Ascending aorta (tissue), 2 donors: ENCODE results near the gene CCDC150. TPM values are rescaled to one million over a fixed set of nuclear protein-coding genes. Genes with fewer than 3 reads are reported as not detected.
"Not testable (repeated sequence)": the region's sequence is repeated elsewhere in the genome, so short reads cannot be mapped to it uniquely, and the experiment has no call there.

Experiments used
- DNase-seq, 2 donors: peaks; one replicate each; pipeline ENCODE4 v3.0.0-alpha.2; 2019; ENCODE audit warnings: low spot score in 2 of 2
- H3K27ac ChIP-seq, 2 donors: fragments of 200-600 bp; sonication (generic); one replicate each; pipeline ENCODE4 v1.5.1; 2016 to 2017; ENCODE audit warnings: mild to moderate bottlenecking in 1 of 2
- H3K27me3 ChIP-seq: fragments of 200-600 bp; sonication (generic); one replicate; pipeline ENCODE4 v1.5.1; 2017
- H3K36me3 ChIP-seq, 2 donors: fragments of 200-600 bp; sonication (generic); one replicate each; pipeline ENCODE4 v1.5.1; 2016
- H3K4me1 ChIP-seq, 2 donors: fragments of 200-600 bp; sonication (generic); one replicate each; pipeline ENCODE4 v1.5.1; 2016 to 2017; ENCODE audit warnings: mild to moderate bottlenecking in 1 of 2
- H3K4me3 ChIP-seq, 2 donors: fragments of 200-600 bp; sonication (generic); one replicate each; pipeline ENCODE4 v1.5.1; 2016 to 2017; ENCODE audit warnings: mild to moderate bottlenecking in 1 of 2
- H3K9me3 ChIP-seq, 2 donors: fragments of 200-600 bp; sonication (generic); one replicate each; pipeline ENCODE4 v1.5.1; 2016
- CTCF ChIP-seq, 3 experiments: fragments of 200-600 bp in 2 of 3; fragments of 450-650 bp in 1 of 3; sonication (generic) in 2 of 3; IDR thresholded peaks; one replicate each; pipeline ENCODE4 v1.5.1; 2016 to 2019; ENCODE audit warnings: antibody characterized with exemption in 3 of 3, mild to moderate bottlenecking in 1 of 3, moderate library complexity in 1 of 3
- intact Hi-C: fragments of 100-400 bp; cut with DNase I; formaldehyde crosslinking; loops from one replicate; pipeline ENCODE4 v1.15.1; 2023
- total RNA-seq: library from RNA; depleted of rRNA; stranded (reverse); fragments of >200 nt; gene quantifications from one replicate; pipeline ENCODE4 v1.1.0, GENCODE V29; 2016

The CCDC150 gene
- total RNA-seq, 1 donor from 2014 or later = 7.1 TPM

DNA sequence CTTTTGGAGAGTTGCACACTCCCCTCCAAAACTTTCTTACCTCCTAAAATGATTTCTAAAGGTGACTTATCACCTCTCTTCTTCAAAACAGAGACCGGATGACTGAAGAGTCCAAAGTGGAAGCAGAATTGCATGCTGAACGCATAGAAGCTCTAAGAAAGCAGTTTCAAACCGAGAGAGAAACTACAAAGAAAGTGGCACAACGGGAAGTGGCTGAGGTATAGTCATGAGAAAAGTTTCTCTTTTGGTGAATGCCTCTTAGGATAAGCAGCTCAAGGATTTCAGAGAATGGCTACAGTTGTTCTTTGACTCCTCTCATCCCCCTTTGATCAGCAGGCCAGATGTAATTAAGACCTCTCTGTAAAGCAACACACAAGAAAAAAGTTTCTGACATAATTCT, 86.4 kb downstream of the CCDC150 start:
- H3K9me3 ChIP-seq = no peaks in the 10 kb centered on the region
- H3K36me3 ChIP-seq = no peaks in the 10 kb centered on the region
- H3K27ac ChIP-seq = no peak overlapping the region
- intact Hi-C loops = no loop called here
- TF ChIP-seq CTCF (IDR thresholded peaks at IDR 0.05) = no peak
- no peak overlapping the region for H3K4me3 ChIP-seq
- DNase-seq = no peak
- H3K27me3 ChIP-seq = no peaks in the 10 kb centered on the region
- no peaks in the 10 kb centered on the region for H3K4me1 ChIP-seq

GRCh38 chr2:196729418-196729817, 89.9 kb downstream of the CCDC150 start:
- no peak for TF ChIP-seq CTCF (IDR thresholded peaks at IDR 0.05)
- intact Hi-C loops = no loop called here
- no peak overlapping the region for H3K27ac ChIP-seq
- H3K9me3 ChIP-seq = no peaks in the 10 kb centered on the region
- H3K4me1 ChIP-seq = no peaks in the 10 kb centered on the region
- H3K36me3 ChIP-seq = no peaks in the 10 kb centered on the region
- H3K27me3 ChIP-seq = no peaks in the 10 kb centered on the region
- H3K4me3 ChIP-seq = no peak overlapping the region
- DNase-seq = no peak

GRCh38 chr2:196736646-196737045, 97.1 kb downstream of the CCDC150 start:
- H3K4me1 ChIP-seq, H3K27ac ChIP-seq, DNase-seq, H3K4me3 ChIP-seq, H3K27me3 ChIP-seq, intact Hi-C loops, H3K9me3 ChIP-seq, H3K36me3 ChIP-seq: not testable (repeated sequence)

- no peak for DNase-seq
- Histone ChIP-seq H3K27ac (no peak overlapping the region), H3K4me3 (no peak overlapping the region), H3K36me3 (no peaks in the 10 kb centered on the region), H3K9me3 (peaks cover 0 to 8% of the 10 kb centered on the region in 2 donors), H3K4me1 (no peaks in the 10 kb centered on the region), H3K27me3 (no peaks in the 10 kb centered on the region)
- intact Hi-C loops = no loop called here
- TF ChIP-seq CTCF (IDR thresholded peaks at IDR 0.05) = no peak
Observed at GRCh38 chr2:196737046-196737445, 97.5 kb downstream of the CCDC150 start.

DNA sequence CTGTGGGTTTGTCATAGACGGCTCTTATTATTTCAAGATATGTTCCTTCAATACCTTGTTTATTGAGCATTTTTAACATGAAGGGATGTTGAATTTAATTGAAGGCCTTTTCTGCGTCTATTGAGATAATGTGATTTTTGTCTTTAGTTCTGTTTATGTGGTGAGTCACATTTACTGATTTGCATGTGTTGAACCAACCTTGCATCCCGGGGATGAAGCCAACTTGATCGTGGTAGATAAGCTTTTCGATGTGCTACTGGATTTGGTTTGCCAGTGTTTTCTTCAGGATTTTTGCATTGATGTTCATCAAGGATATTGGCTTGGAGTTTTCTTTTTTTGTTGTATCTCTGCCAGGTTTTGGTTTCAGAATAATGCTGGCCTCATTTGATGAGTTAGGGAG, 99.5 kb downstream of the CCDC150 start:
- H3K27me3 ChIP-seq = no peaks in the 10 kb centered on the region
- H3K9me3 ChIP-seq = peaks cover 0 to 8% of the 10 kb centered on the region in 2 donors
- TF ChIP-seq CTCF (IDR thresholded peaks at IDR 0.05) = no peak
- no peak overlapping the region for H3K4me3 ChIP-seq
- no peak overlapping the region for H3K27ac ChIP-seq
- no peak for DNase-seq
- H3K36me3 ChIP-seq = no peaks in the 10 kb centered on the region
- no peaks in the 10 kb centered on the region for H3K4me1 ChIP-seq
- intact Hi-C loops = no loop called here

GRCh38 chr2:196742216-196742615, 102.7 kb downstream of the CCDC150 start:
- Histone ChIP-seq H3K27ac (no peak overlapping the region), H3K4me3 (no peak overlapping the region), H3K4me1 (no peaks in the 10 kb centered on the region), H3K36me3 (no peaks in the 10 kb centered on the region), H3K9me3 (peaks cover 0 to 8% of the 10 kb centered on the region in 2 donors), H3K27me3 (no peaks in the 10 kb centered on the region)
- TF ChIP-seq CTCF (IDR thresholded peaks at IDR 0.05) = no peak
- DNase-seq = no peak
- intact Hi-C loops = no loop called here
